Right cardiac atrium (tissue), 5 donors: ENCODE data around the gene PREX1. TPM values are rescaled to one million over a fixed set of nuclear protein-coding genes. Genes with fewer than 3 reads are reported as not detected.

Experiments used
- ATAC-seq, 2 donors: fragments of 200-7000 bp; cut with Tn5 transposase; one replicate each; pipeline versions ENCODE4 v1.8.0 to v1.9.1; 2020; ENCODE audit warnings: moderate library complexity in 2 of 2, mild to moderate bottlenecking in 1 of 2
- DNase-seq, 3 donors: peaks; one replicate each; pipeline ENCODE4 v3.0.0-alpha.2; 2020
- H3K27ac ChIP-seq: one replicate; pipeline ENCODE4 v1.5.1; 2013; ENCODE audit warnings: mild to moderate bottlenecking, low read length, control low read depth, moderate library complexity
- H3K27me3 ChIP-seq: one replicate; pipeline ENCODE4 v1.6.1; 2013; ENCODE audit not compliant: control insufficient read depth, insufficient read depth
- H3K4me1 ChIP-seq: one replicate; pipeline ENCODE4 v1.6.1; 2013; ENCODE audit warnings: low read length; ENCODE audit not compliant: control insufficient read depth, insufficient read depth
- H3K4me3 ChIP-seq: one replicate; pipeline ENCODE4 v1.5.1; 2013; ENCODE audit warnings: low read length, control low read depth
- H3K9me3 ChIP-seq: one replicate; pipeline ENCODE4 v1.6.1; 2013; ENCODE audit warnings: low read length; ENCODE audit not compliant: control insufficient read depth
- WGBS: extraction: QIAGEN DNeasy Blood & Tissue Kit; methylation state at CpG from one replicate; pipeline ENCODE4 v1.1.7; 2013; 5-methylcytosine and 5-hydroxymethylcytosine counted together
- intact Hi-C, 4 donors: fragments of 100-400 bp; cut with DNase I; formaldehyde crosslinking; loops; one replicate each; pipeline versions ENCODE4 v1.11.0 to v1.14.0; 2022 to 2023
- polyA plus RNA-seq: library from polyadenylated mRNA; stranded (reverse); fragments of 200-250 nt; gene quantifications from one replicate; pipeline ENCODE4 v1.2.3, GENCODE V29; 2013
- total RNA-seq, 4 donors: library from RNA; stranded (reverse); fragmentation: NEBNext Ultra II Directional; extraction: Animal tissue kit (Norgen Biotek cat#: 25700); gene quantifications; one replicate each; pipeline ENCODE4 v1.2.1, GENCODE V29; 2021
- donor health status: healthy with polysubstance abuse.
- donor health status: DM: no; HTN: yes; CAD: no.
- donor health status: DM: no; HTN: no; CAD: no.
- donor health status: DM: no; HTN: yes; CAD: no; lungs with severe emphysema.
- donor health status: DM: yes; HTN: yes; CAD: no.

Gene PREX1
- total and polyA plus RNA-seq, 5 donors: 9.0 to 16.2 (median 13.9) TPM

- Histone ChIP-seq H3K27ac (no peak overlapping the region), H3K27me3 (no peaks in the 10 kb centered on the region), H3K4me3 (no peak overlapping the region), H3K9me3 (no peaks in the 10 kb centered on the region), H3K4me1 (no peaks in the 10 kb centered on the region)
- DNase-seq (no peak), ATAC-seq (no peak)
- intact Hi-C loops: no loop called here
- 86% methylated on average over 15 of the region's 15 CpGs for WGBS
Measured at GRCh38 chr20:48629069-48629959, 198.5 kb downstream of the PREX1 start.

GRCh38 chr20:48627737-48628128 lies 200.1 kb downstream of the PREX1 start:
- DNase-seq (no peak), ATAC-seq (no peak)
- no peaks in the 10 kb centered on the region for H3K9me3 ChIP-seq
- intact Hi-C loops: no loop called here
- no peaks in the 10 kb centered on the region for H3K27me3 ChIP-seq
- 81% methylated on average over 16 of the region's 16 CpGs for WGBS
- no peak overlapping the region for H3K27ac ChIP-seq
- H3K4me1 ChIP-seq: no peaks in the 10 kb centered on the region
- H3K4me3 ChIP-seq: no peak overlapping the region

- Histone ChIP-seq H3K27ac (no peak overlapping the region), H3K9me3 (no peaks in the 10 kb centered on the region), H3K27me3 (no peaks in the 10 kb centered on the region), H3K4me1 (no peaks in the 10 kb centered on the region), H3K4me3 (no peak overlapping the region)
- WGBS: 78% methylated on average over 18 of the region's 18 CpGs
- no peak for ATAC-seq
- intact Hi-C loops: no loop called here
- DNase-seq: no peak
Measured at GRCh38 chr20:48626938-48627736, 200.7 kb downstream of the PREX1 start.

- no peak for ATAC-seq
- no peak for DNase-seq
- no peaks in the 10 kb centered on the region for H3K27me3 ChIP-seq
- no peaks in the 10 kb centered on the region for H3K9me3 ChIP-seq
- no peak overlapping the region for H3K4me3 ChIP-seq
- intact Hi-C loops: no loop called here
- H3K27ac ChIP-seq: no peak overlapping the region
- H3K4me1 ChIP-seq: no peaks in the 10 kb centered on the region
- WGBS: 81% methylated on average over 24 of the region's 24 CpGs
Measured at GRCh38 chr20:48626226-48626937, 201.4 kb downstream of the PREX1 start.

GRCh38 chr20:48625136-48625900 lies 202.5 kb downstream of the PREX1 start:
- intact Hi-C loops: no loop called here
- no peak for DNase-seq
- Histone ChIP-seq H3K9me3 (no peaks in the 10 kb centered on the region), H3K27ac (no peak overlapping the region), H3K4me1 (no peaks in the 10 kb centered on the region), H3K27me3 (no peaks in the 10 kb centered on the region), H3K4me3 (no peak overlapping the region)
- ATAC-seq: no peak
- 92% methylated on average over 29 of the region's 29 CpGs for WGBS

- H3K27me3 ChIP-seq: no peaks in the 10 kb centered on the region
- WGBS: 89% methylated on average over 23 of the region's 23 CpGs
- H3K4me3 ChIP-seq: no peak overlapping the region
- no peak for DNase-seq
- H3K27ac ChIP-seq: no peak overlapping the region
- H3K9me3 ChIP-seq: no peaks in the 10 kb centered on the region
- no peak for ATAC-seq
- intact Hi-C loops: loop anchor here (5.0 kb wide), 4 partner anchors 837 to 962 kb away; partner anchors contain the start of gene SULF2 (in 1 of the 4)
- H3K4me1 ChIP-seq: no peaks in the 10 kb centered on the region
Measured at GRCh38 chr20:48624315-48625020, 203.3 kb downstream of the PREX1 start.

GRCh38 chr20:48623906-48624265 lies 203.9 kb downstream of the PREX1 start:
- Histone ChIP-seq H3K9me3 (no peaks in the 10 kb centered on the region), H3K4me1 (no peaks in the 10 kb centered on the region), H3K27ac (no peak overlapping the region), H3K4me3 (no peak overlapping the region), H3K27me3 (no peaks in the 10 kb centered on the region)
- ATAC-seq (no peak), DNase-seq (no peak)
- whole genome bisulfite sequencing: 95% methylated on average over 15 of the region's 15 CpGs
- intact Hi-C loops: loop anchor here (5.0 kb wide), 4 partner anchors 837 to 962 kb away; partner anchors contain the start of gene SULF2 (in 1 of the 4)

- 92% methylated on average over 16 of the region's 16 CpGs for WGBS
- intact Hi-C loops: loop anchor here (5.0 kb wide), 4 partner anchors 836 to 961 kb away; partner anchors contain the start of gene SULF2 (in 1 of the 4)
- Histone ChIP-seq H3K27ac (no peak overlapping the region), H3K27me3 (no peaks in the 10 kb centered on the region), H3K9me3 (no peaks in the 10 kb centered on the region), H3K4me1 (no peaks in the 10 kb centered on the region), H3K4me3 (no peak overlapping the region)
- DNase-seq (no peak), ATAC-seq (no peak)
Measured at GRCh38 chr20:48623176-48623905, 204.5 kb downstream of the PREX1 start.

GRCh38 chr20:48622421-48622820 lies 205.4 kb downstream of the PREX1 start:
- DNase-seq (no peak), ATAC-seq (no peak)
- no peaks in the 10 kb centered on the region for H3K9me3 ChIP-seq
- intact Hi-C loops: loop anchor here (5.0 kb wide), 4 partner anchors 835 to 960 kb away; partner anchors contain the start of gene SULF2 (in 1 of the 4)
- H3K27me3 ChIP-seq: no peaks in the 10 kb centered on the region
- H3K27ac ChIP-seq: no peak overlapping the region
- 60% methylated on average over 11 of the region's 11 CpGs for WGBS
- H3K4me3 ChIP-seq: no peak overlapping the region
- H3K4me1 ChIP-seq: no peaks in the 10 kb centered on the region
